ENCODE data around the gene ATP2C2. TPM values are rescaled to one million over a fixed set of nuclear protein-coding genes. Genes with fewer than 3 reads are reported as not detected.

The ATP2C2 gene
- total RNA-seq, 4 donors from 2014 or later: 12.9 to 26.9 (median 18.6) TPM

DNA sequence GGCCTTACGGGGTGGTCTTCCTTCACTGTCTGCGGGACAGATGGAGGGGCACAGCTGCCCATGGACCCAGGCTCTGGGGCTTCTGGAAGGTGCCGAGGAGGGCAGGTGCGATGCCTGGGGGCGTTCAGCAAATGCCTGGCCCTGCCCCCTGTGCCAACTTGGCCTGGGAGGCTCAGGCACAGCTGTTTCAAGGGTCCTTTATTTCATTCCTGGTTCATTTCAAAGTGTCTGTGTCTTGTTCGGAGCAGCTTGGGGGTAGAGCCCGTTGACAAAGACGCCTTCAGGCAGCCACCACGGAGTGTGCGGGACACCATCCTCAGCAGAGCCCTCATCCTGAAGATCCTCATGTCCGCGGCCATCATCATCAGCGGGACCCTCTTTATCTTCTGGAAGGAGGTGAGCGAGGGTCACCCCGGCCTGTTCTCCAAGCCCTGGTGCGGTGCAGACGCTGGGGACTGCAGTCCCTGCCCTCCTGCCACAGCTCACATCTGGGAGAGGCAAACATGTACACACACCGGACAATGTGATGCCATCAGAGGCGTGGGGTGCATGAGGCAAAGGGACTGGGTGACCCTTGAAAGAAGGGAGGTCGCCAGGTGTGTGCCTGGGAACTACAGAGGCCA, 92.2 kb downstream of the ATP2C2 start:
- no peak for DNase-seq
- no peaks in the 10 kb centered on the region for H3K4me1 ChIP-seq
- H3K4me3 ChIP-seq (replicated peaks in 1 of 3): no peak overlapping the region
- WGBS, 2 donors: 81 to 83% methylated on average over 17 to 18 of the region's 20 CpGs
- no peaks in the 10 kb centered on the region for H3K27me3 ChIP-seq
- H3K9me3 ChIP-seq: no peaks in the 10 kb centered on the region
- TF ChIP-seq POLR2A (IDR thresholded peaks at IDR 0.05): no peak
- TF ChIP-seq CTCF (IDR thresholded peaks at IDR 0.05): no peak
- intact Hi-C loops (cut with DNase I): no loop called here
- no peak overlapping the region for H3K27ac ChIP-seq
- peaks cover 0 to 3% of the 10 kb centered on the region in 2 donors for H3K36me3 ChIP-seq

- intact Hi-C loops (cut with DNase I): no loop called here
- no peak overlapping the region for H3K27ac ChIP-seq
- no peaks in the 10 kb centered on the region for H3K27me3 ChIP-seq
- no peak for TF ChIP-seq CTCF (IDR thresholded peaks at IDR 0.05)
- TF ChIP-seq POLR2A (IDR thresholded peaks at IDR 0.05): no peak
- no peak for DNase-seq
- H3K36me3 ChIP-seq: peaks cover 0 to 3% of the 10 kb centered on the region in 2 donors
- no peaks in the 10 kb centered on the region for H3K9me3 ChIP-seq
- H3K4me3 ChIP-seq (replicated peaks in 1 of 3): no peak overlapping the region
- 83 to 89% methylated on average over 8 of the region's 8 CpGs for WGBS, 2 donors
- H3K4me1 ChIP-seq: no peaks in the 10 kb centered on the region
Observed at GRCh38 chr16:84461029-84461412, 92.7 kb downstream of the ATP2C2 start.

- H3K27ac ChIP-seq: no peak overlapping the region
- TF ChIP-seq POLR2A (IDR thresholded peaks at IDR 0.05): no peak
- TF ChIP-seq CTCF (IDR thresholded peaks at IDR 0.05): no peak
- H3K4me3 ChIP-seq (replicated peaks in 1 of 3): no peak overlapping the region
- no peaks in the 10 kb centered on the region for H3K9me3 ChIP-seq
- peaks cover 0 to 3% of the 10 kb centered on the region in 2 donors for H3K36me3 ChIP-seq
- H3K27me3 ChIP-seq: no peaks in the 10 kb centered on the region
- H3K4me1 ChIP-seq: no peaks in the 10 kb centered on the region
- WGBS, 2 donors: 88 to 90% methylated on average over 30 of the region's 30 CpGs
- intact Hi-C loops (cut with DNase I): no loop called here
- no peak for DNase-seq
Observed at GRCh38 chr16:84461413-84462295, 93.3 kb downstream of the ATP2C2 start.

DNA sequence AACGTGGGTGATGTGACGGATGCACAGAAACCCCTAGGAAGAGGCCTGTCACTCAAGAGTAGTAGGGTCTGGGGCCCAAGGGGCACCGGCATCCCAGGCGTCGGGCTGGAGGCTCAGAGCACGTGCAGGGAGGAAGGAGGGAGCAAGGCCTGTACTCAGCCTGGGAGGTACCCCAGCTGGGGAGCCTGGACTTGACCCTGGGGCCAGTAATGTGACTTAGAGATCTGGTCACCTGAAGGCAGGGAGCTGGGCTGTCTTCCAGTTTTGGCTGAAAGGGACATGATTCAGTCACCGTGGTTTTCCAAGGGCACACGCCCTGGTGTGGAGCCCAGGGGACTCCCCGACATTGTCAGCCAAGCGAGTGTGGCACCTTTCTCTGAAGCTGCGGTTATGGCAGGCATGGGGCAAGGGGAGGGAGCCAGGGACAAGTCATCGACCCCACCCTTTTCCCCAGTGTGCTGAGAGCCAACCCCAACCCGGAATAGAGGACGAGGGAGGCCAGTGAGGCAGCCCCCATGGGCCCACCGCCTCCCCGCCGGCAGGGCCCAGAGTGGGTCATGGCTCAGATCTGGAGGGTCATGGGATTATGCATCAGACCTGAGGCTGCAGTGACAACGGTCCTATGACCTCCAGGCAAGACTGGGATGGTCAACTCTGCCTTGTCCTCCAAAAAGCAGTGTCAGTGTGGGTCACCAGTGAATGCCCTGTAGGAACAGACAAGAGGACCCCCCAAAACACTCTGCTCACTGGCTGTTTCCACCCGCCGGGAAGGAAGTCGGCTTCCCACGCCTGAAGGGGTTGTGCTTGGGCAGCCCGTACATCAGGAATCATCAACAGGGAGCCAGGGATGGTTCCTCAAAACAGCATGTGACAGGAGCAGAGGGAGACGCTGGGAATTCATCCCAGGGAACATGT, 94.2 kb downstream of the ATP2C2 start:
- Histone ChIP-seq H3K36me3 (peaks cover 0 to 3% of the 10 kb centered on the region in 2 donors), H3K4me3 (replicated peaks in 1 of 3) (no peak overlapping the region), H3K9me3 (no peaks in the 10 kb centered on the region), H3K27ac (no peak overlapping the region), H3K27me3 (no peaks in the 10 kb centered on the region), H3K4me1 (no peaks in the 10 kb centered on the region)
- intact Hi-C loops (cut with DNase I): no loop called here
- WGBS, 2 donors: 85 to 92% methylated on average over 17 to 19 of the region's 24 CpGs
- no peak for TF ChIP-seq POLR2A (IDR thresholded peaks at IDR 0.05)
- no peak for TF ChIP-seq CTCF (IDR thresholded peaks at IDR 0.05)
- no peak for DNase-seq
